ENCODE measurements around the gene NEURL3. TPM values are rescaled to one million over a fixed set of nuclear protein-coding genes. Genes with fewer than 3 reads are reported as not detected.

Gene NEURL3
- total and polyA plus RNA-seq, 2 donors (not counting 1 experiment from before 2014, with no cell fraction given), result not detected

- no peak overlapping the region for H3K9ac ChIP-seq (ENCODE audit: insufficient read depth, low read length)
- H2AFZ ChIP-seq (ENCODE audit: low read length), result no peak overlapping the region
- no peaks in the 10 kb centered on the region for H4K20me1 ChIP-seq (ENCODE audit: control insufficient read depth, extremely low read depth, insufficient read depth, low read length)
- H3K9me3 ChIP-seq (ENCODE audit: control insufficient read depth, insufficient read depth, low read depth, low read length), result no peaks in the 10 kb centered on the region
- H3K79me2 ChIP-seq (ENCODE audit: control insufficient read depth, insufficient read depth, low read length), result no peaks in the 10 kb centered on the region
- no peak overlapping the region for H3K4me3 ChIP-seq (replicated peaks in 1 of 4; ENCODE audit: control extremely low read depth in 1 of 4, insufficient read depth in 1 of 4, low read depth in 3 of 4, low read length in 4 of 4)
- TF ChIP-seq EZH2 (IDR thresholded peaks at IDR 0.05; ENCODE audit: low read length, missing control alignments) (no peak), CTCF (conservative IDR thresholded peaks at IDR 0.05 in 1 of 2, IDR thresholded peaks at IDR 0.05 in 1 of 2; ENCODE audit: low read depth in 1 of 2, low read length in 2 of 2) (no peak)
- no peaks in the 10 kb centered on the region for H3K36me3 ChIP-seq (ENCODE audit: control insufficient read depth, insufficient read depth, low read length)
- DNase-seq (ENCODE audit: low read depth in 2 of 2), result no peak
- H3K4me2 ChIP-seq (ENCODE audit: extremely low read depth, insufficient read depth, low read length), result no peak overlapping the region
- H3K4me1 ChIP-seq (ENCODE audit: control insufficient read depth, extremely low read depth, insufficient read depth, low read length), result no peaks in the 10 kb centered on the region
- peaks cover 2% of the 10 kb centered on the region for H3K27me3 ChIP-seq (ENCODE audit: control insufficient read depth, insufficient read depth, low read length)
- H3K27ac ChIP-seq (ENCODE audit: insufficient read depth, low read length), result no peak overlapping the region
These were observed 15.5 kb upstream of the NEURL3 start for GRCh38 chr2:96520697-96521096.

DNA sequence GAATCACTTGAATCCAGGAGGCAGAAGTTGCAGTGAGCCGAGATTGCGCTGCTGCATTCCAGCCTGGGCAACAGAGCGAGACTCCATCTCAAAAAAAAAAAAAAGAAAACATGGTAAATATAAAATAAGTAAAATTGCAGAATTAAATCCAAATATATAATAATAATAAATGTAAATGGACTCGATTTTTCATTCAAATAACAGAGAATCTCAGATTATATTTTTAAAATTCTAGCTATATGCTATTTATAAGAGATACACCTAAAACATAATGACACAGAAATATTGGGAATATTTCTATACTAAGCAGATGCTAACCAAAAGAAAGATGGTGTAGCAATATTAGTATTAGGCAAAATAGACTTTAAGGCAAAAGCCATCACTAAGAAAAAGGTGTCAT, 15.1 kb upstream of the NEURL3 start:
- Histone ChIP-seq H3K9ac (ENCODE audit: insufficient read depth, low read length) (no peak overlapping the region), H3K27me3 (ENCODE audit: control insufficient read depth, insufficient read depth, low read length) (peaks cover 2% of the 10 kb centered on the region), H4K20me1 (ENCODE audit: control insufficient read depth, extremely low read depth, insufficient read depth, low read length) (no peaks in the 10 kb centered on the region), H3K4me1 (ENCODE audit: control insufficient read depth, extremely low read depth, insufficient read depth, low read length) (no peaks in the 10 kb centered on the region), H3K27ac (ENCODE audit: insufficient read depth, low read length) (no peak overlapping the region), H3K79me2 (ENCODE audit: control insufficient read depth, insufficient read depth, low read length) (no peaks in the 10 kb centered on the region), H3K9me3 (ENCODE audit: control insufficient read depth, insufficient read depth, low read depth, low read length) (no peaks in the 10 kb centered on the region), H3K36me3 (ENCODE audit: control insufficient read depth, insufficient read depth, low read length) (no peaks in the 10 kb centered on the region), H2AFZ (ENCODE audit: low read length) (no peak overlapping the region), H3K4me2 (ENCODE audit: extremely low read depth, insufficient read depth, low read length) (no peak overlapping the region), H3K4me3 (replicated peaks in 1 of 4; ENCODE audit: control extremely low read depth in 1 of 4, insufficient read depth in 1 of 4, low read depth in 3 of 4, low read length in 4 of 4) (no peak overlapping the region)
- no peak for TF ChIP-seq EZH2 (IDR thresholded peaks at IDR 0.05; ENCODE audit: low read length, missing control alignments)
- TF ChIP-seq CTCF (conservative IDR thresholded peaks at IDR 0.05 in 1 of 2, IDR thresholded peaks at IDR 0.05 in 1 of 2; ENCODE audit: low read depth in 1 of 2, low read length in 2 of 2), result no peak
- DNase-seq (ENCODE audit: low read depth in 2 of 2), result no peak

DNA sequence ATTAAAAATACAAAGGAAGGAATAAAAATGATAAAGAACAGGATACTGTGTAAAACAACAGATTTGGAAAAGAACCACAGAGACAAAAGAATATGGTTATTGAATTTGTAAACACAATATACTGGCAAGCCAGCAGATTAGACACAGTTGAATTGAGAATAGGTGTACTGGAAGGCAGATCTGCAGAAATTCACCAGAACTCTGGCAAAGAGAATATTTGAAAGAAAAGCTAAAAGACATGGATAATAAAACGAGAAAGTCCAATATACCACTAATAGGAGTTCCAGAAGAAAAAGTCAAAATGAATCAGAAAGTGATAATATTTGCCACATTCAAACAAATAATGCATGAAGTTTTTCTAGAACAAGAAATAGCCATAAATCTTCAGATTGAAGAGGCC, 11.9 kb upstream of the NEURL3 start:
- Histone ChIP-seq H3K27ac (ENCODE audit: insufficient read depth, low read length) (no peak overlapping the region), H3K79me2 (ENCODE audit: control insufficient read depth, insufficient read depth, low read length) (no peaks in the 10 kb centered on the region), H3K4me1 (ENCODE audit: control insufficient read depth, extremely low read depth, insufficient read depth, low read length) (no peaks in the 10 kb centered on the region), H3K36me3 (ENCODE audit: control insufficient read depth, insufficient read depth, low read length) (no peaks in the 10 kb centered on the region), H3K27me3 (ENCODE audit: control insufficient read depth, insufficient read depth, low read length) (peaks cover 8% of the 10 kb centered on the region), H3K4me3 (replicated peaks in 1 of 4; ENCODE audit: control extremely low read depth in 1 of 4, insufficient read depth in 1 of 4, low read depth in 3 of 4, low read length in 4 of 4) (no peak overlapping the region), H3K9ac (ENCODE audit: insufficient read depth, low read length) (no peak overlapping the region), H4K20me1 (ENCODE audit: control insufficient read depth, extremely low read depth, insufficient read depth, low read length) (no peaks in the 10 kb centered on the region), H3K4me2 (ENCODE audit: extremely low read depth, insufficient read depth, low read length) (no peak overlapping the region), H2AFZ (ENCODE audit: low read length) (no peak overlapping the region), H3K9me3 (ENCODE audit: control insufficient read depth, insufficient read depth, low read depth, low read length) (no peaks in the 10 kb centered on the region)
- TF ChIP-seq CTCF (conservative IDR thresholded peaks at IDR 0.05 in 1 of 2, IDR thresholded peaks at IDR 0.05 in 1 of 2; ENCODE audit: low read depth in 1 of 2, low read length in 2 of 2) (no peak), EZH2 (IDR thresholded peaks at IDR 0.05; ENCODE audit: low read length, missing control alignments) (no peak)
- no peak for DNase-seq (ENCODE audit: low read depth in 2 of 2)
